Measurements from ENCODE around the gene NDP.

NDP gene

GRCh38 chrX:43973249-43974099 is at the start of gene NDP:
TSS of gene NDP (minus strand) at chrX:43973390. CDS start at chrX:43958645, 14,745 bp downstream.
- DNase-seq (ENCODE audit: low spot score): no peak

DNA sequence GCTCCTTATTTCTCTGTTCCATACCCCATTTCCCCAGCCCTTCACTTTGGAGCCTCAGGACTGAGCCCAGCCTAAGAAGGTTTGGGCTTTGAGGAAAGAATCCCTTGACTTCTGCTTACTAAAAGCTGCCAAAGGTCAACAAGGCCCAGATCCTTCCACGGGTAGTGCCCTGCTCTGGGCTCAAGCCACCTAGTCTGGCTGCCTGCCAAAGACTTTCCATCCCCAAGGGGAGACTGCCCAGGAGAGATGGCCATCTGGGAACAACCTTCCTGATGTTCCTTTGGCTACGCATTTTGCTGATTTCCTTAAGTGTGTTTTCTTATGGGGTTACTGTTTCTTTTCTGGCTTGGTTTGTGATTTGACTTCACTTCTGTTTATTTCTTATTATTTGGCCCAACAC is 49.8 kb upstream of the NDP start:
- no peak for DNase-seq (ENCODE audit: low spot score)

DNA sequence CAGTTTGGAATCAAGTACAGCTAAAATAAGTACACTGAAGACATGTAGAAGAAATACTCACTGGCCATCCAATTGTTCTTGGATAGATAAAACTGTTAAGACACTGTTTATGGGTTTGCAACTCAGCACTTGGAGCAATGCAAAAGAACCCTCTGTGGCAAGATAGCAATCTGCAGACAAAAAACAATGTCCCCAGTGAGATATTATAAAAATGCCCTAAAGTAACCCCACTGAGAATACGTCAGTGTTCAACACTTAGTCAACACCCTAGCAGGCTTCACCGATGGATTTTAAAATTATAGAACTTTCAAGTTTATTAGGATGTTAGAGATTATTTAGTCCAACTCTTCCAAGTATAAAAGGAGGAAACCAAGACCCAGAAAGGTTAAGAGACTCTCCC is 47.5 kb upstream of the NDP start:
- DNase-seq (ENCODE audit: low spot score): no peak

GRCh38 chrX:44019911-44020310 is 46.7 kb upstream of the NDP start:
- DNase-seq (ENCODE audit: low spot score): no peak

DNA sequence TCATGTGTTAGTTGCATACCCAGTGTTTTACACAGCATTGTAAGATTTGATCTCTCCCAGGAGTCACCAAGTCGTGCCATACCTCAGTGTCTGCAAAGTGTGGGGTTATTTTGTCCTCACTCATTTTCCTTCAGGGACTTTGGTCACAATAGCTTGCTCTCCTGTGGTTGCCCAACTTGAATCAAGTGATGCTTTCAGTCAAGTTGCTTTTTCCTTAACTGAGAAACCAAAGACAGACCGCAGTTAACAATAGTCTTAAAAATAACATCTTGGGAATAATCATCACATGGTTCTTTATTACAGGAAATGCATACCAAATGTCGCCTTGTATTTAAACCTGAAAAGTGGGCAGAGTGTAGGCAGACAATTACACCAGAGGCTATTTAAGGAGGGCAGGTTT is 44.5 kb upstream of the NDP start:
- no peak for DNase-seq (ENCODE audit: low spot score)

DNA sequence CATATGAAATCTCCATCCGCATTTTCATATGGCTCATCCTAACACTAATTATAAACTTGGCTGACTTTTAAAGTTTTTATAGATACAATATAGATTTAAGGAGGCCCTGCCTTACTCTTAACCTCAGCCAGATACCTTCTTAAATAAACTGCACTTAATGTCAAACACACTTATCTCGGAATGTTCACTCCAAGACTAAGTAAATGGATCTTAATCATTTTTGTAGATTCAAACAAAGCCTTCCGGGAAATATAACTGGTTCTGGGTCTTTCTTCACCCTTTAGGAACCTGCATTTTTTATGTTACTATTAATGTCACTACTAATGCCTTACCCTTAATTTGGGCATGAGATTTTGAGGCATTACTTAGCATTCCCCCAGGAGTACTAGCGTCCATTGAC is 43.7 kb upstream of the NDP start:
- no peak for DNase-seq (ENCODE audit: low spot score)

- no peak for DNase-seq (ENCODE audit: low spot score)
Measured at GRCh38 chrX:44012484-44013096, 39.4 kb upstream of the NDP start.

DNA sequence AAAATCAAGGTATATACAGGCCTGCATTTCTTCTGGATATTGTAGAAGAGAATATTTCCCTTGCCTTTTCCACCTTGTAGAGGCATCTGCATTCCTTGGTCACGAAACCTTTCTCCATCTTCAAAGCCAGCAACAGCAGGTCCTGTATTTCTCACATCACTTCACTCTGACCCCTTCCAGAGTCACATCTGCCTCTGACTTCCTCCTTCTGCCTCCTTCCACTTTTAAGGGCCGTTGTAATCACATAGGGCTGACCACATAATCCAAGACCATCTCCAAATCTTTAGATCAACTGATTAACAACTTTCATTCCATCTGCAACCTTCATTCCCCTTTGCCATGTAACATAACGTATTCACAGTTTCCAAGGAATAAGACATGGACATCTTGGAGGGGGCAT is 38.3 kb upstream of the NDP start:
- DNase-seq (ENCODE audit: low spot score): no peak

- no peak for DNase-seq (ENCODE audit: low spot score)
Measured at GRCh38 chrX:44010626-44011025, 37.4 kb upstream of the NDP start.

DNA sequence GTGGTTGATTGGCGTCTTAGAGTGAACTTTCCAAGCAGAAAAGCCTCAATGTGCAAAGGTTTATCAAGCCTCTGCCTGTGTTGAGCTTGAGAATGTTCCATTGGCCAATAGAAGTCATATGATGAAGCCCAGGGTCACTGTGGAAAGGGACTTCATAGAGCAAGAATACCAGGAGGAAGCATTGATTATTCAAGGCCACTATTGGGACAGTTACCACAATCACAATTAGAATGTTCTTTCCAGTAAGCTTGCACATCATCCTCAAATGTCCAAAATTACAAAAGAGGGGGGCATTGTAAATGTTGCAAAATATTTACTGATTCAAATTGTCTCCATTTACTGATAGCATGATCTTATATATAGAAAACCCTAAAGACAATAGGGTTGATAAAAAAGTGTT is 32.9 kb upstream of the NDP start:
- no peak for DNase-seq (ENCODE audit: low spot score)

- DNase-seq (ENCODE audit: low spot score): no peak
Measured at GRCh38 chrX:44003975-44004374, 30.8 kb upstream of the NDP start.

GRCh38 chrX:44002567-44002966 is 29.4 kb upstream of the NDP start:
- no peak for DNase-seq (ENCODE audit: low spot score)

- DNase-seq (ENCODE audit: low spot score): no peak
Measured at GRCh38 chrX:43998374-43998773, 25.2 kb upstream of the NDP start.

GRCh38 chrX:43996491-43996890 is 23.3 kb upstream of the NDP start:
- DNase-seq (ENCODE audit: low spot score): no peak

DNA sequence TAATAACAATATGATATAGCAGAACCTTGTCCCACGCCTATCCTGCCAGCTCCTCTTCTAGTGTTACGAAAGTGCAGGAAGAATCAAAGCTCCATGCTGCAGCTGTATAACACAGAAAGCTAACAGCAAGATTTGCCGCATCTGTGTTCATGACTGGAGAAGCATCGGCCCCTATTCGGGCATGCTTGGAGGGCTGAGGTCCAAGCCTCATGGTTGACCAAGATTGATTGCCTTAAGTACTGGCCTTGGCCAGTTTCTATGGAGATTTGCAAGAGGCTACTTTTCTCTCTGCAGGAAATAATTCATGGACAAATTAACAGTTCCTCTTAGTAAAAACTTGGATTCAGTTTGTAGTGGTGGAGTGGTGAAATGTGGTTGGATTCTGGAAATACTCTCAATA is 12.9 kb upstream of the NDP start:
- no peak for DNase-seq (ENCODE audit: low spot score)

GRCh38 chrX:43985511-43985910 is 12.3 kb upstream of the NDP start:
- no peak for DNase-seq (ENCODE audit: low spot score)

DNA sequence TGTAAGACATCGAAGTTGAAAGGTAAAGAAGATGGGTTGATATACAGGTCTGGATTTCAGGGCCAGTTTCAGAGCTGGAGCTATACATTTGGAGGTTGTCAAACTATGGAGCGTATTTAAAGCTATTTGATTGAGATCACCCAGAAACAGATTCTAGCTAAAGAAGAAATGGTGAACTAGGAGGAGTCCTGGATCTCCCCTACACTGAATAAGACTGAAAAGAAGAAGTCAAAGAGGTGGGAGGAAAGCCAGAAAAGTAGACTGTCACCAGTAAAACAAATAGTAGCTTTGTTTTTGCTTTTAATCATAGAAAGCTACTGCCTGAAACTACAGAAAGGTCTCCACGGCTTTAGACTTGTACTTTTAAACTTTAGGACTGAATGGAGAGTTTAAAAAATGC is 5.0 kb upstream of the NDP start:
- DNase-seq (ENCODE audit: low spot score): no peak

- DNase-seq (ENCODE audit: low spot score): no peak
Measured at GRCh38 chrX:43976205-43976604, 3.0 kb upstream of the NDP start.

GRCh38 chrX:43975796-43976195 is 2.6 kb upstream of the NDP start:
- DNase-seq (ENCODE audit: low spot score): no peak

- DNase-seq (ENCODE audit: low spot score): no peak
Measured at GRCh38 chrX:43974741-43975465, 1.7 kb upstream of the NDP start.

DNA sequence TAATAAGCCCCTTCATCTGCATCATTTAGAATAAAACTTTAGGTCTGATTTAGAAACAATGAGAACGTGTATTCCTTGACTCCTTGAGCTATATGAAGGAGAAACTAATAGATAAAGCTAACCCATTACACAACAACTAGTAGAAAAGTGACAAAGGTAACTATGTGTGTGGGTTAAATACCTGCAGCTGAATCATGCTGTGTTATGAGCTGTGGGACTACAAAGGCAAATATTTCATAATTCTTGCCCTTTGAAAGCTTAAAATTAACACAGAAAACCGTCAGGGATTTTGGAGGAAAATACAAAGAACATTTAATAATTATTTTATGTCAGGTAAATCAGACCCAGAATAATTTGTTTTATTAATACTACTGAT is 898 bp upstream of the NDP start:
- no peak for DNase-seq (ENCODE audit: low spot score)

- DNase-seq (ENCODE audit: low spot score): no peak
Measured at GRCh38 chrX:43971966-43972961, 926 bp downstream of the NDP start.

Measured in hepatic stellate cell (primary cell).